ENCODE measurements around the gene BHLHE40.

GRCh38 chr3:4963669-4964570 lies 15.3 kb upstream of the BHLHE40 start:
- TF ChIP-seq, protein P1, sequence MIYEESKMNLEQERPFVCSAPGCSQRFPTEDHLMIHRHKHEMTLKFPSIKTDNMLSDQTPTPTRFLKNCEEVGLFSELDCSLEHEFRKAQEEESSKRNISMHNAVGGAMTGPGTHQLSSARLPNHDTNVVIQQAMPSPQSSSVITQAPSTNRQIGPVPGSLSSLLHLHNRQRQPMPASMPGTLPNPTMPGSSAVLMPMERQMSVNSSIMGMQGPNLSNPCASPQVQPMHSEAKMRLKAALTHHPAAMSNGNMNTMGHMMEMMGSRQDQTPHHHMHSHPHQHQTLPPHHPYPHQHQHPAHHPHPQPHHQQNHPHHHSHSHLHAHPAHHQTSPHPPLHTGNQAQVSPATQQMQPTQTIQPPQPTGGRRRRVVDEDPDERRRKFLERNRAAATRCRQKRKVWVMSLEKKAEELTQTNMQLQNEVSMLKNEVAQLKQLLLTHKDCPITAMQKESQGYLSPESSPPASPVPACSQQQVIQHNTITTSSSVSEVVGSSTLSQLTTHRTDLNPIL (CRISPR knock-in tag; IDR thresholded peaks at IDR 0.05; ENCODE audit: low read depth) = no peak
- TF ChIP-seq POU6F1 (CRISPR knock-in tag; IDR thresholded peaks at IDR 0.05; ENCODE audit: borderline replicate concordance, low read depth) (no peak), RARB (CRISPR knock-in tag; IDR thresholded peaks at IDR 0.05) (no peak), CSDC2 (CRISPR knock-in tag; IDR thresholded peaks at IDR 0.05) (no peak), TCF4 (CRISPR knock-in tag; IDR thresholded peaks at IDR 0.05; ENCODE audit: borderline replicate concordance) (no peak), BACH2 (CRISPR knock-in tag; IDR thresholded peaks at IDR 0.05; ENCODE audit: borderline replicate concordance) (no peak)
